SIG-M5 (cell line): ENCODE measurements around the gene MSANTD3.

Experiments used
- DNase-seq: peaks from one replicate; lab custom pipeline; 2025; lab: John Stamatoyannopoulos, UW

Gene MSANTD3

DNA sequence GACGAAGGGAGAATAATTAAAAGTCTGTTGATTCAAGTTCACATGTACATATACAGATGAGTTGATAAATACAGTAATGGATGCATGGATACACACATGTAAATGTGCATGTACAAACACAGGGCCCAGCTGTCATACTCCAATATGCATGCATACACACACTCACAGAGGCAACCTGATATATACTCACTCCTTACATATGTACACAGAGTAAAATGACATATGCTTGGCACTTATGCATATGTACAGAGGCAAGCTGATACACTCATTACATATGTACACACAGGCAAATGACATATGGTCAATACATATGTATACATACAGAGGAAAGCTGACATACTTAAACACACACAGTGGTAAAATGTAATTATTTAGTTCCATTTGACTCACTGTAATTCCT lies 38.8 kb downstream of the MSANTD3 start:
- no peak for DNase-seq

GRCh38 chr9:100466171-100466828 lies 39.4 kb downstream of the MSANTD3 start:
- no peak for DNase-seq

GRCh38 chr9:100466829-100467221 lies 39.9 kb downstream of the MSANTD3 start:
- DNase-seq: no peak

DNA sequence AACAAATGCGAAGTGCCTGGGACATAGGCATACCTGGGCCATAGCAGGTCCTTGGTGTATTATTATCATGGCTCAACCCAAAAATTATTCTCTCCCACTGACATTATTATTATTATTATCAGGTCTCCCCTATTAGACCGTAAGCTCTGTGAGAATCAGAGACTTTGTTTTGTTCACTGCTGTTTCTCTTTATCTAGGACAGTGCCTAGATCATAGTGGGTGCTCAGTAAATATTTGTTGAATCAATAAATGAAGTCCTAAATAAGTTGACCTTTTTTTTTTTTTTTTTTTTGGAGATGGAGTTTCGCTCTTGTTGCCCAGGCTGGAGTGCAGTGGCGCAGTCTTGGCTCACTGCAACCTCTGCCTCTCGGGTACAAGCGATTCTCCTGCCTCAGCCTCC lies 41.1 kb downstream of the MSANTD3 start:
- DNase-seq: no peak

GRCh38 chr9:100472268-100472667 lies 45.3 kb downstream of the MSANTD3 start:
- DNase-seq: no peak

DNA sequence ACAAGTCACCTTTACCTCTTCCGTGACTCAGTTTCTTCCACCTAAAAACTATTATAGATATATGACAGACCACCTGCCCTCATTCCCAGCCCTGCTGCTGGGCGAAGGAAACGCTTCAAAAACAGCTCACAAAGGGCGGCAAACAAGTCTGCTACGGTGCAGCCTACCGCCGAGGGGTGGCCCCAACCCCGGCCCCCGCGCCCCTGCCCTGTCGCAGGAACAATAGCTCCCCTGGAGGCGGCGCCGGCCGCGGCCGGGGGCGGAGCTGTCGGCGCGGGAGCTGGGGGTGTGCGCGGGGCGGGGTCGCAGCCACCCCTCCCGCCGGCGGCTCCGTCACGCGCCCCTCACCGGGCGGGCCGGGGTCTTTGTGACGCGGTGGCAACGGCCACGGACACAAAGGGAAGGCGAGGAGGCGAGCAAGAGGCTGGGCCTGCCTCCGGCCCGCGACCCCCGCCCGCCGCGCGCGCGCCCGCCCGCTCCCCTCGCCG lies 45.9 kb downstream of the MSANTD3 start, which contains the start of gene TMEFF1:
Gene TMEFF1 (plus strand): TSS at position 362 of the 488 bp plus-strand sequence. CDS start 396 bp downstream, outside the sequence.
- DNase-seq: no peak

DNA sequence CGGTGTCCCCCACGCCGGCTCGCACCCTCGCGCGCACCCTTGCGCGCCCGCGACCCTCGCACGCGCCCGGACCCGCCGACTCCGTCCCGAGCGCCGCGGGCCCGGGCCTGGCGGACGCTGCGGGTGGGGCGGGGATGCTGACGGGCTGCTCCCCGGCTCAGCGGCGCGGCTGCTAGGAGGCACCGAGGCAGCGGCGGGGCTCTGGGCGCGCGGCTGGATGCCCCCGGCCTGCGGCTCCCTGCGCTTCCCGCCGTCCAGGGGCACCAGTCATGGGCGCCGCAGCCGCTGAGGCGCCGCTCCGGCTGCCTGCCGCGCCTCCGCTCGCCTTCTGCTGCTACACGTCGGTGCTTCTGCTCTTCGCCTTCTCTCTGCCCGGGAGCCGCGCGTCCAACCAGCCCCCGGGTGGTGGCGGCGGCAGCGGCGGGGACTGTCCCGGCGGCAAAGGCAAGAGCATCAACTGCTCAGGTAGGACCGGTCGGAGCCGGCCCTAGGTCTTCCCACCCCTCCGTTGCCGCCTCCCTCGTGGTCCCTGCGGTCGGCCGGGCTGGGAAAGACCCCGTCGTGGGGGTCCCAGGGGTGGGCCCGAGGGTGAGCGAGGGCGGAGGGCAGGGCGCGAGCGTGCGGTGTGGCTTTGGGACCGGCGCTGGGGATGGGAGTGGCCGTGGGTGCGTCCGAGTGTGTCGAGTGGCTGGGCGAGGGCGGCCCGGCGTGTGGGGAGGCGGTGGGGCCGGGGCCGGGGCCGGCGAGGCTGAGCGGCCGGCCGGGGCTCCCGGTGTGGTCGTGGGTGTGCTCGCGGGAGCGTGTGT lies 46.5 kb downstream of the MSANTD3 start:
- no peak for DNase-seq

DNA sequence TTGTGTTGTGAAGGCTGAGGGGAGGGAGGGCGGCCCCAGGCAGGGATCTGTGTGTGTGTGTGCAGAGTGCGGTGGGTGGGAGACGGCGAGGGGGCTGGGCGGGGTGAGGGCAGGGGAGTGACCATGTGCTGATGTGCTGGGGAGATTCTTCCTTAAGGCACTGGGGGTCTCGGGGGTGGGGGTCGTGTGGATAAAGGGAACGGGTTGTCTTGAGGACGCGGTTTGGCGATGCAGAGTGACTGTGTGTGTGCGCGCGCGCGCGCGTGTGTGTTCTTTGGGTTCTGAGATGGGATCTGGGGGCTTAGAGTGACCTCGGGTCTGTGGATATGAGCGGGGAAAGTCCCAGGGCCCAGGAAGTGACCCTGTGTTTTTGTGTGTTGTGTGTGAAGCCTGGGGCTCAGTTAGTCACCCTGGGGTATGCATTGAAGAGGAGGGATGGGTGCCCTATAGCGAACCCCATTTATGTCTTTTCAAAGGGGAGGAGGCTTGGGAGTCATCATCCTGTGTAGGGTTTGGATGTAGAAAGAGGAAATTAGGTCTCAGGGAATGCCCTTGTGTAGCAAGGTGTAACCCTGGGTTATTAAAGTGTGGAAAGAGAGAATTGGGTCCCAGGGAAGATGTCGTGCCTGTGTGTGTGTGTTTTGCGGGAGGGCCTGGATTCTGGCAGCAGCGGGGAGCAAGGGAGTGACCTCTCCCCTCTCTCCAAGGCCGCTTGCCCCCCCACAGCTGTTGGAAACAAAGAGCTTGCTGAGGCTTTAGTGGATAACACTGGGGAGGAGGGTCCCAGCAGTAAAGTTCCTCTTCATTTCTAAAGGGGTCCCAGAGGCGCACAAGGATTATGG lies 47.4 kb downstream of the MSANTD3 start:
- no peak for DNase-seq

- no peak for DNase-seq
Measured at GRCh38 chr9:100474924-100475276, 48.0 kb downstream of the MSANTD3 start.

GRCh38 chr9:100477241-100477640 lies 50.3 kb downstream of the MSANTD3 start:
- no peak for DNase-seq

GRCh38 chr9:100478192-100478591 lies 51.2 kb downstream of the MSANTD3 start:
- DNase-seq: no peak

DNA sequence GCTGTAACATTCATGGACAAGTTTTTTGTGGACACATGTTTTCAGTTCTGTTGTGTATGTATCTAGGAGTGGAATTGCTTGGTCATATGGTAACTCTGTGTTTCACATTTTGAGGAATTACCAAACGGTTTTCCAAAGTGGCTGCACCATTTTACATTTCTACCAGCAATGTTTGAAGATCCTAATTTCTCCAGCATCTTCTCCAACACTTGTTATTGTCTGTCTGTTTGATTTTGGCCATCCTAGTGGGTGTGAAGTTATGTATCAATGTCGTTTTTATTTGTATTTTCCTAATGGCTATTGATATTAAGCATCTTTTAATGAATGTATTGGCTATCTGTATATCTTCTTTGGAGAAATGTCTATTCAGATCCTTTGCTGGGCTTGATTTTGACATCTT lies 52.9 kb downstream of the MSANTD3 start:
- DNase-seq: no peak

DNA sequence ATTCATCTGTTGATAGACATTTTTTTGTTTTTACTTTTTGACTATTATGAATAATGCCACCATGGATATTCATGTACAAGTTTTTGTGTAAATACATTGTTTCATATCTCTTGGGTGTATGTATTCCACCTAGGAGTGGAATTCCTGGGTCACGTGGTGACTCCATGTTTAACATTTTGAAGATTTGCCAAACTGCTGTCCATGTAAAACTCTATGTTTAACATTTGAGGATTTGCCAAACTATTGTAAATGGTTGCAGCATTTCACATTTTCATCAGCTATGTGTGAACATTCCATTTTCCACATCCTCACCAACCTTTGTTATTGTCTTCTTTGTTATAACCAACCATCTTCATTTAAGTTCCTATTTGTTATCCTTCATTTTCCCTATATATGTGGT lies 58.3 kb downstream of the MSANTD3 start:
- no peak for DNase-seq

- DNase-seq: no peak
Measured at GRCh38 chr9:100486479-100487176, 59.7 kb downstream of the MSANTD3 start.

DNA sequence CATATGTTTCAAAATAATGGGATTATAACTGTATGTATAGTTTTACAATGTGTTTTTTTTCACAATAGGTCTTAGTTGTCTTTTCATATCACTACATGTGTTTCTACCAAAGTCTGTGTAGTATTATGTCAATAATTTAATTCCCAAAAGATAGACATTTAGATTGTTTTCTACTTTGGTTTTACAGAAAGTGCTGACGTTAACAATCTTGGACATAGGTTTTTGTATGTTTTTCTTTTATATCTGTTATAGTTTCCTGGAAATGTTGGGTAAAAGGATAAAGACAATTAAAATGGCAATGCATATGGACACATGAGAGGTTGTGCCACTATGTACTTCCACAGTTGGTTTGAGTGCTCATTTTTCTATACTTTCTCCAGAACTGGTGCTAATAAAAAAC lies 61.2 kb downstream of the MSANTD3 start:
- no peak for DNase-seq

DNA sequence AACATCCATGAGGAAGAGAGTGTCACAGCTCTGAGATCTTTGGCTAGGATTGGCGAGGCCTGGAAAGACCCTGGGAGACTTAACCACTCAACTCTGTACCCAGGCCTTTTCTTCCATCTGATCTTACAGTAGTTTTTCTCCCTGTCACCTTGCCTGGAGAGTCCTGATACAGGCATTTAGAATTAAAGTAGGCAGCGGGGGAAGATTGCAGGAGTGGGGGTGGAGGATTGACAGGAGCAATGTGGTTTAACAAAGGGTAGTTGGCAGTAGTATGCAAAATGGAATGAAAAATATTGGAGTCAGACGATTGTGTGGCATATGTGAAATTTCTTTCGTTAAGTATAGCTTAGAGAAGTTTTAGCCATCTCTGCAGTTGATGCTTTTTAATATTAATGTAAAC lies 62.9 kb downstream of the MSANTD3 start:
- no peak for DNase-seq

DNA sequence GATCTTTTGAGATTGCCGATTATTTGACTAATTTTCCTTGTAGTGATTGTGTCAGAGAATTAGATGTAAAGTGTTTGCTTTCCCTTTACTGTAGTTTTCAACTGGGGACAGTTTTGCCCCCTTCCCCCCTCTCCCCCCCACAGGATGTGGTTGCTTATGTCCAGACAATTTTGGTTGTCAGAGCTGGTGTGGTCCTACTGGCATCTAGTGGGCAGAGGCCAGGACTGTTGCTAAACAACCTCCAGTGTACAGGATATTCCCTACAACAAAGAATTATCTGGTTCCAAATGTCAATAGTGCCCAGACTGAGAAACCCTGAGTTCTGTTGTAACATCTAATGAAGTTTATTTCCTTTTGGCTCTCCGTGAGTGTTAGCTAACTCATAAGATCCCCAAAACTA lies 66.0 kb downstream of the MSANTD3 start:
- no peak for DNase-seq

DNA sequence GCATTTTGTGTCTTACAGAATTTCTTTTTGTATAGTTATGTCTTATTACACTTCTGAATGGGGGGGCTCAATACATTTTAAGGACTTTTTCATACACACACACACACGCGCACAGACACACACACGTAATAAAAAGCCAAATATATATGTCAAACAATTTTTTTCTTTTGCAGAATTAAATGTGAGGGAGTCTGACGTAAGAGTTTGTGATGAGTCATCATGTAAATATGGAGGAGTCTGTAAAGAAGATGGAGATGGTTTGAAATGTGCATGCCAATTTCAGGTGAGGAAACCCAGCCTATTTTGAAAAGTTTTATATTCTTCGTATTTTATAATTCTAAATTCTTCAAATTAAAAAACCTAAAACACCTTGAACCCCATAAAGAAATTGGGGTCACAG lies 71.6 kb downstream of the MSANTD3 start:
- no peak for DNase-seq

DNA sequence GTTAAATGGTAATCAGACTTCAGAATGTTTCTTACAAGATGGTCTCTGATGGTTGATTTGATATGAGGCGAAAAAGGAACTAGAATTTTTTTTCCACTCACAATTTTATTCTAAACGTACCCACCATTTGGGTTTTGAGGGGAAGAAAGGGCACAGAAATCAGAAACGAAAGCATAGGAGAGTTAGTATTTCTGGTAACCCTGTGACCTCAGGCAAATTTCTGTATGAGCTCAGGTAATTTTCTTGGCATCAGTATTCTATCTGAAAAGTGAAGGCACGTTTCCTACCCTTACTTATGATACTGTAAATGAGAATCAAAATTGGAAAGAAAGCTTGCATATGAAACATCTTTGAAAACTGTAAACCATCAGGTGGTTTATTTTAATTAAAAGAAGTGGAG lies 72.5 kb downstream of the MSANTD3 start:
- no peak for DNase-seq

DNA sequence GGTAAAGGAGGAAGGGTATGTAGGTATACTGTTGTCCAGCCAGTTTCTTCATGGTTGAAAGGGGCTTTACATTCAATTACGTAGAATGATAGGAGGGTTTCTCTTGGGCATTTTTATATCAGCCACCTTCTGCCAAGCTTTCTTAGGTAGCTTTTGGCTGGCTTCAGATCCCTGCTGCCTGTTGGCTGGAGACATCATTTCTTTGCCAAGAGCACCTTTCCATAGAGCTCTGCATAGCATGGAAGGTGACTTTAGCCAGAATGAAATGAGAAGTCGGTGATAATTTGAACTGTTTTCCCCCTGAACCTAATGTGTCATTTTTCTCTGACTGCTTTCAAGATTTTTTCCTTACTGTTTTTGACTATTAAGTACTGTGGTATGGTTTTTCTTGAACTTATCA lies 72.9 kb downstream of the MSANTD3 start:
- no peak for DNase-seq
